ACC112 (cell line): ENCODE data around the gene KSR2.

Experiments used
- H2AFZ ChIP-seq: fragments of 200-600 bp; sonication (generic); one replicate; pipeline ENCODE4 v1.6.0; 2017; ENCODE audit warnings: antibody characterized with exemption, low read length; ENCODE audit not compliant: unreplicated experiment
- H3K27ac ChIP-seq: fragments of 200-600 bp; sonication (generic); 2 replicates; pipeline ENCODE4 v1.5.1; 2014; ENCODE audit warnings: low read depth, mild to moderate bottlenecking, antibody characterized with exemption, low read length, moderate library complexity
- H3K27me3 ChIP-seq: fragments of 200-600 bp; sonication (generic); 2 replicates; pipeline ENCODE4 v1.6.1; 2014; ENCODE audit warnings: mild to moderate bottlenecking, antibody characterized with exemption, low read length, moderate library complexity, mixed read lengths; ENCODE audit not compliant: insufficient read depth
- H3K36me3 ChIP-seq: fragments of 200-600 bp; sonication (generic); 2 replicates; pipeline ENCODE4 v1.6.1; 2016; ENCODE audit warnings: mild to moderate bottlenecking, antibody characterized with exemption, low read length, moderate library complexity, mixed read lengths; ENCODE audit not compliant: insufficient read depth
- H3K4me1 ChIP-seq: fragments of 200-600 bp; sonication (generic); one replicate; pipeline ENCODE4 v1.6.1; 2016; ENCODE audit warnings: low read length, mixed read lengths; ENCODE audit not compliant: insufficient read depth, unreplicated experiment, control insufficient read depth
- H3K4me3 ChIP-seq: fragments of 200-600 bp; sonication (generic); 2 replicates; pipeline ENCODE4 v1.5.1; 2014; ENCODE audit warnings: mild to moderate bottlenecking, low read depth, low read length
- H3K79me2 ChIP-seq: fragments of 200-600 bp; sonication (generic); one replicate; pipeline ENCODE4 v1.6.0; 2016; ENCODE audit warnings: low read length; ENCODE audit not compliant: control insufficient read depth, unreplicated experiment, insufficient read depth

KSR2 gene

DNA sequence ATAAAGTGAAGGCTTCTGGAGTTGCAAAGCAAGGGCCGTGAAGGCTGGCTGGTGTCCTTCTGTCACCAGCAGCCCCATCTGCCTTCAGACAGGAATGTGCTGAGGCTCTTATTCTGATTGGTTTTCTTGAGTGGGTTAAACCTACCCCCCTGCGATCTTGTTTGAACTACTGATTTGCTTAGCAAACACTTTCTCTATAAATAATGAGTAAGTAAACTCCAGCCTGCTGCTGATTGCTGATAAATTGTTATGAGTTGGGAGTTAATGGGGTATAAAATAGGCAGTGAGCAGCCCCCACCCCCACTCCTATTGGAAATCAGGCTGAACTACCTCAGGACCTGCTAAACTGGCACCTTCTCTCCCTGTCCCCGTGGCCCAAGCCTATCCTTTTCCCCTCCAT, 461.2 kb downstream of the KSR2 start:
- no peaks in the 10 kb centered on the region for H3K36me3 ChIP-seq

DNA sequence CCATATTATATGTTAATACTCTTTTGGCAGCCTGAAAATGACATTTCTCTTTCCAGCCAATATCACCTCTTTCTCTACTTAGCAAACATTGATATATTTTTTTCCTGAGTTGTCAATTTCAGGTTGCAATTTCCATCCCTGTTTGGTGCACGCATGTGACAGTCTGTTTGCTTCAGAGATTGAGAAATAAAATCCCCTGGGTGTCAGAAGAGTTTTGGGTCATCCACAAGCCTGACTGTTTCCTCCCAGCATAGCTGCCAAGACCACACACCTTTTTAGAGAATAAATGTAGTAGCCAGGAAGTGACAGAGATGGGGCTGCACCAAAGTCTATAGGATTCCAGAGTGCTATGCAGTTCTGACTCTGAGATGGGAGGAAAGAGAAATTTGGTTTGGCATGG, 462.5 kb downstream of the KSR2 start:
- H3K36me3 ChIP-seq: no peaks in the 10 kb centered on the region
- no peak overlapping the region for H3K4me3 ChIP-seq
- H3K79me2 ChIP-seq: no peaks in the 10 kb centered on the region
- H2AFZ ChIP-seq: no peak overlapping the region
- H3K27ac ChIP-seq: no peak overlapping the region
- no peaks in the 10 kb centered on the region for H3K27me3 ChIP-seq
- no peaks in the 10 kb centered on the region for H3K4me1 ChIP-seq

More for the DNA sequence above, 461.2 kb downstream of the KSR2 start:
- H3K4me1 ChIP-seq: no peaks in the 10 kb centered on the region
- H2AFZ ChIP-seq: no peak overlapping the region
- no peak overlapping the region for H3K27ac ChIP-seq
- H3K79me2 ChIP-seq: no peaks in the 10 kb centered on the region
- no peak overlapping the region for H3K4me3 ChIP-seq
- no peaks in the 10 kb centered on the region for H3K27me3 ChIP-seq

DNA sequence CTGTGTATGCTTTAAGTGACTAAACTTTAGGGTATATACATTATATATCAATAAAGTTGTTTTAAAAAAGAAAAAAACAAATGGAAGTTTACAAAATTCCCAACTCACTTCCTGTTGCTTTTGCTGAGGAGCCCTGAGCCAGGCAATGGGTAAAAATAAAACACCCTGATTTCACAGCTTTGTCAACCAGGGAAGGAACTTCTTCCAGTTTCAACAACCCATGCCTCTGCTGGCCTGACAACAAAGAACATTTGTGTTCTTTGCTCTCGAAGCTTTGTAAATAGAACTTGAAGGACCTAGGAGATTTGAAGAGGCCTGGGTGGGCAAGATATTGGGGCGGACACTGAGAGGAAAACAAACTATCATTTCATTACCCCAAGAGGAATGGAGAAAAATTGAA, 466.2 kb downstream of the KSR2 start:
- H3K4me3 ChIP-seq: no peak overlapping the region
- H3K4me1 ChIP-seq: no peaks in the 10 kb centered on the region
- no peaks in the 10 kb centered on the region for H3K79me2 ChIP-seq
- no peak overlapping the region for H2AFZ ChIP-seq
- H3K27me3 ChIP-seq: no peaks in the 10 kb centered on the region
- H3K27ac ChIP-seq: no peak overlapping the region
- no peaks in the 10 kb centered on the region for H3K36me3 ChIP-seq

DNA sequence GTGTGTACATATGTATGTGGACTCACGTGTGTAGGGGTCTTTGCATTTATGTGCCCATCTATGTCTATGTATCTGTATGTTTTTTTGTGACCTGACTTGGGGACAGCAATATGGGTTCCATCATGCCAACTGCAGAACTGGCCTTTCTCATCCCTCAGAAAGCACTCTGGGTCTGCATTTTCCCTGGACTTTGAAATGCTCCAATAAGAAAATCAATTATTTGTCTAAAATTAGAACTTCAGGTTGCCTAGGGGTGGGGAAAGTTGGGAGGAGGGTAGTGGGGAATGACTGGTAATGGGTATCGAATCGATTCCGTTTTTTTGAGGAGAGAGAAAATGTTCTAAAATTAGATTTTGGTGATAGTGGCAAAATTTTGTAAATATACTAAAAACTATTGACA, 466.6 kb downstream of the KSR2 start:
- Histone ChIP-seq H2AFZ (no peak overlapping the region), H3K36me3 (no peaks in the 10 kb centered on the region), H3K27ac (no peak overlapping the region), H3K79me2 (no peaks in the 10 kb centered on the region), H3K4me3 (no peak overlapping the region), H3K27me3 (no peaks in the 10 kb centered on the region), H3K4me1 (no peaks in the 10 kb centered on the region)

DNA sequence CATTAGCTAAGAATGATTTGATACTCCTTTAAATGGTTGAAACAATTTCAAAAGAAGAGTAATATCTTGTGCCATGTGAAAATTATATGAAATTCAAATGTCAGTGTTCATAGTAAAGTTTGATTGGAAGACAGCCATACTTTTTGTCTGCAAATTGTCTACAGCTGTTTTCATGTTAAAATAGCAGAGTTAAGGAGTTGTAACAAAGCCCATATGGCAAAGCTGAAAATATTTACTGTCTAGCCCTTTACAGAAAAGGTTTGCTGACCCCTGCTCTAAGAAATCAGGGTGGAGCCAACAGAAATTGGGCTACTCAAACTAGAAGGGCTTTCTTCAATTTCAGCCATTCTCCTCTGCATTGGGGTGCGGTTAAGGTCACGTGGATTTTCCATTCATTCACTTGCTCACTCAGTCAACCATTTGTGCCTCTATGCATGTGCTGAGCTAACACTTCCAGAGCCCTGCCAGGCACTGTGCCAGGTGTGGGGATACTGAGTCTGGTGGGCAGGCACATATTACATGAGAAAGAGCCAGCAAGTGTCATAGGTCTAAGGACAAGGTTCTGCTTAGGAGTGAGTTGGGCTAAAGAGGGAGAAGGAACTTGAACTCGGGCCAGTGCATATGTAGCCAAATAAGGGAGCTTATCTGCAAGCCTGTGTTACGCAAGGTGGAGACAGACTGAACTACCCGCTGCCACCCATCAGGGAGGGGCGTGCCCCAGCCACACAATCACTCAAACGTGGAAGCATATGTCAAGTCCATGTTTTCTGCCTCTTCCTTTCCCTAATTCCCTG, 467.5 kb downstream of the KSR2 start:
- Histone ChIP-seq H2AFZ (no peak overlapping the region), H3K4me1 (no peaks in the 10 kb centered on the region), H3K79me2 (no peaks in the 10 kb centered on the region), H3K36me3 (no peaks in the 10 kb centered on the region), H3K27me3 (no peaks in the 10 kb centered on the region), H3K4me3 (no peak overlapping the region), H3K27ac (no peak overlapping the region)

DNA sequence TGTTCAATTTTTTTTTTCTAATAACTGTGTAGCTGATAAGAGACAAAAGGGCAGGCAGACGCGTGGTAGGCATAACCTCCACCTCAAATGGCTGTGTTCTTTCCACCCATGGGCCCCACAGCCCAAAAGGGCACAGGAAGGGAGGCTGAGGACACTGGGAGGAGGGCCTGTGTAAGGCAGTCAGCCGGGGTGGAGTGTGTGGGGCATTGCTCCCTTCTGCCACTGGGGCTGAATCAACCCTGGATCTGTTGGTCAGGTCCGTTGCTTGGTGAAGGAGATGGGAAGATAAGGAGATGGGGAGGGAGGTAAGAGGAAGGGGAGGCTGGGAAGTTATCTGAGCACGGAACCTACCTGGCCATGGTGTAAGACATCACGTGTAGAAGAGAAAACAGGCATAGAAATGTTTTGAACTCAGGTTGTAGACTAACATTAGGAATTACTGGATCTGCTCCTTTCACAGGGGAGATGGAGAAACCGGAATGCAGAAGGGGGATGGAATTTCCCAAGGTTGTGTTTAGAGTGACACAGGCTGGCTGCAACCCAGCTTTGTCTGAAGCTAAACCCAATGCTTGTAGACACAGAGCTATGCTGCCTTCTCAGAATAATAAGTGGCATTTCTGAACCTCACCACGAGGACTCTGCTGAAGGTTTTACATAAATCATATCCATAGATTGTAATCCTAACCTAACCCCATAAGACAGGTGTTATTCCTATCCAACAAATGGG, 468.9 kb downstream of the KSR2 start:
- Histone ChIP-seq H2AFZ (no peak overlapping the region), H3K36me3 (no peaks in the 10 kb centered on the region), H3K27me3 (no peaks in the 10 kb centered on the region), H3K27ac (no peak overlapping the region), H3K79me2 (no peaks in the 10 kb centered on the region), H3K4me3 (no peak overlapping the region), H3K4me1 (no peaks in the 10 kb centered on the region)

DNA sequence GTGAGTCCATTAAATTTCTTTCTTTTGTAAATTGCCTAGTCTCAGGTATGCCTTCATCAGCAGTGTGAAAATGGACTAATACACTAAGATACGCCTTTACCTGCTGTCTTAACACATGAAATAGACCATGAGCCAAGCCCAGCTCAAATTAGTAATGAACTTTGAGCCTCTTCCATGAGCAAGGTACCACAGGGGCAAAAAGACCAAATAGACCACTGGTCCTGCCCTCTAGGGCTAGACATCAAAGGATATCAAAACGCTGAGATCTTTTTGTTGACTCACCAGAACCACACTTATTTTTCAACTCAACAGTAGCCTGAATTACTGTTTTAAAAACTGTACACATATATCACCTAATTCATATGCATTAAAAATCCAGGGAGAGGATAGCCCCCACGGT, 469.9 kb downstream of the KSR2 start:
- Histone ChIP-seq H3K79me2 (no peaks in the 10 kb centered on the region), H3K4me3 (no peak overlapping the region), H2AFZ (no peak overlapping the region), H3K4me1 (no peaks in the 10 kb centered on the region), H3K27ac (no peak overlapping the region), H3K27me3 (no peaks in the 10 kb centered on the region), H3K36me3 (no peaks in the 10 kb centered on the region)

DNA sequence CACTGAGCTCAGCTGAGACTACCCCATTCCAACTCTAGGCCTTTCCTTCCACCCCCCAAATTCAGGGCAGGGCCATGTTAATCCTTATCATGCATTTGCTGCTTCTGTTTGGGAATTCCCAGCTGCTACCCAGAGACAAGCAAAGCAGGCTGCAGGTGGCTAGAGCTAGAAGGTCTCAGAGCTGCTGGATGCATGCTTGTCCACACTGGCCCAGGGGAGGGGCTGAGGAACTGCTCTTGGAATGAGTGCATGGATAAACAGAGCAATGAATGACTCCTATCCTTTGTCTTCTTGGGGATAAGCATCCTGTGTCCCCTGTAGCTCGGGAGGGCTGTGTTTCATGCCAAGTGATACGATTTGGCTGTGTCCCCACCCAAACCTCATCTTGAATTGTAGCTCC, 470.5 kb downstream of the KSR2 start:
- Histone ChIP-seq H3K4me1 (no peaks in the 10 kb centered on the region), H2AFZ (no peak overlapping the region), H3K79me2 (no peaks in the 10 kb centered on the region), H3K27ac (no peak overlapping the region), H3K36me3 (no peaks in the 10 kb centered on the region), H3K27me3 (no peaks in the 10 kb centered on the region), H3K4me3 (no peak overlapping the region)

DNA sequence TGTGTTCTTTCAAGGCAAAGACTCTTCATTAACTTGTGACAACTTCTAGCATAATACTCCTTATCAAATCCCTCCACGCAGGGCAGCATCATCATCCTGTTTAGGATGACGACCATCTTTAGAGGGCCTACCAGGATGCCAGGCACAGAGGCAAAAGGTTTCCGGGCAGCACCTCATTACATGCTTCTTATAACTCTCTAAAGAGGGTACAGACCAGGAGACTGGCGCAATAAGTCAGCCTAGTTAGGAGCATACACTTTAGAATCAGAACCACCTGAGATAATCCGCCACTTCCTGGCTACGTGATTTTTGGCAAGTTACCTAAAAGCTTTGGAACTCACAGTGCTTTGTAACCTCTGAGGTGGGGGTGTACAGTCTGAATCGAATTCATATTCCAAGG, 471.4 kb downstream of the KSR2 start:
- Histone ChIP-seq H2AFZ (no peak overlapping the region), H3K27me3 (no peaks in the 10 kb centered on the region)

DNA sequence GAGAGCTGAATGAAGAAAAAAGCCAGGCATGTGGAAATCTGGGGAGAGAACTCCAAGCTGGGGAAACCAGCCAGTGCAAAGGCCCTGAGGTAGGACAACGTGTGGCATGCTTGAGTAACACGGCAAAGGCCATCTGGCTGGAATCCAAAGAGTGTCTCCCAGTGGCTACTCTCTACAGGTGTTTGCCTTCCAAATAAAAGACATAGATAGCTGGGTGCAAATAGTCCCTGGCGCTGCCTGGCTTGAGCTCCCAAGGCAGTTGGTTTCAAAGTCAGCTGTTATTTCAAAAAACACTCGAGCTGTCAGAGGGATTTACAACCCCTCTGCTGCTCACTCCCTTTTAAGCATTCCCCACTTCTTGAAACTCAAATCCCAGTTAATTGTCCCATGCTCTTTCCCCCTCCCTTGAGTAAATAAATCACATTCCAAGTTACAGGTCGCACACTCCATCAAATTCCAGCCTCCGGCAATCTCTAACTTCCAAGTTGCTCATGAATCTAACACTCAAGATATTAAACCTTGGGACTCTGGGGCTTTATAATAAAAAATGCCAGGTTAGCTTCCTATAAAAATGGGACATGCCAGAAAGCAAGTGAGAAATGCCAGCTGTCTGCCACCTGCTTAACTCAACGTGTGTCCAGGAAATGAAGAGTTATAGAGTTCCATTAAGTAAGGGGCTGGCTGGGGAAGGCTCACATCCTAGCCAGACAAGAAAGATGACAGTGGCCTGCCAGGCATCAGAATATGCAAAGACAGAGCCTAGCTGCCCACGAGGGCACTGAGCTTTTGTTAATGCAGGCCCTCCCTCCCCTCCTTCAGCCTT, 473.7 kb downstream of the KSR2 start:
- Histone ChIP-seq H2AFZ (no peak overlapping the region), H3K27ac (no peak overlapping the region), H3K36me3 (no peaks in the 10 kb centered on the region), H3K4me3 (no peak overlapping the region), H3K27me3 (no peaks in the 10 kb centered on the region), H3K79me2 (no peaks in the 10 kb centered on the region), H3K4me1 (no peaks in the 10 kb centered on the region)

More for the DNA sequence above, 471.4 kb downstream of the KSR2 start:
- Histone ChIP-seq H3K4me1 (no peaks in the 10 kb centered on the region), H3K27ac (no peak overlapping the region), H3K79me2 (no peaks in the 10 kb centered on the region), H3K4me3 (no peak overlapping the region), H3K36me3 (no peaks in the 10 kb centered on the region)
